IMR-90 (cell line): ENCODE measurements around the gene FITM1.

ENCODE experiments used
- BHLHE40 ChIP-seq: fragments of 150-350 bp; IDR thresholded peaks from 2 replicates; pipeline ENCODE4 v1.6.1; 2016; ENCODE audit warnings: mild to moderate bottlenecking, low read depth, low read length
- CEBPB ChIP-seq: IDR thresholded peaks from 2 replicates; pipeline ENCODE4 v1.6.1; 2012; ENCODE audit warnings: low read depth, low read length, improper control_type of control experiment
- CHD1 ChIP-seq: IDR thresholded peaks from 2 replicates; pipeline ENCODE4 v1.6.1; 2012; ENCODE audit warnings: low read depth, low read length, improper control_type of control experiment
- CTCF ChIP-seq: conservative IDR thresholded peaks from 2 replicates; pipeline ENCODE4 v1.5.1; 2012; ENCODE audit warnings: mild to moderate bottlenecking, low read depth, low read length, improper control_type of control experiment
- FOS ChIP-seq: fragments of 150-350 bp; IDR thresholded peaks from 2 replicates; pipeline ENCODE4 v1.6.1; 2016; ENCODE audit warnings: low read depth, low read length
- POLR2A ChIP-seq: IDR thresholded peaks from 2 replicates; pipeline ENCODE4 v1.6.1; 2012; ENCODE audit warnings: mild to moderate bottlenecking, low read depth, low read length
- RAD21 ChIP-seq: IDR thresholded peaks from 2 replicates; pipeline ENCODE4 v1.6.1; 2012; ENCODE audit warnings: low read length, improper control_type of control experiment
- TF ChIP-seq, protein P1 (sequence below): fragments of 150-350 bp; IDR thresholded peaks from 2 replicates; pipeline ENCODE4 v1.6.1; 2017; ENCODE audit warnings: mild to moderate bottlenecking, antibody characterized with exemption, low read length, low read depth
- TF ChIP-seq, protein P2 (sequence below): fragments of 150-350 bp; IDR thresholded peaks from 2 replicates; pipeline ENCODE4 v1.6.1; 2016; ENCODE audit warnings: low read depth, mild to moderate bottlenecking, low read length, moderate library complexity, borderline replicate concordance

DNA sequence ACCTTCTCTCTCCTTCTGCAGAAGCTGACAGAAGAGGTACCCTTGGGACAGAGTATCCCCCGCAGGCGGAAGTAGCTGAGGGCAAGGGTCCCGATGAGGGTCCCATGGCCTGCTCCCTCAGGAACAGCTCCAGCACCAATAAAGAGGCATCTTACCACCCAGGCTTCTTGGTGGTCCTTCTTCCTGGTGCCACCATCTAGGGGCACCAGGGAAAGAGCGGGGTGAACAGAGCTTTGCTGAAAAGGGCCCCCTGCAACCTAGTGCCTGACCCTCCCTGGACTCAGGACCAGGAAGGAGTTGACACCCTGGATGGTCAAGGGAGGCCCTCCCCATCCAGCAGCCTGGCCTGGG is 30.0 kb downstream of the FITM1 start:
- TF ChIP-seq BHLHE40 (no peak), FOS (no peak), CTCF (no peak), POLR2A (no peak), RAD21 (no peak), CEBPB (no peak), CHD1 (no peak)
- TF ChIP-seq, protein P1, sequence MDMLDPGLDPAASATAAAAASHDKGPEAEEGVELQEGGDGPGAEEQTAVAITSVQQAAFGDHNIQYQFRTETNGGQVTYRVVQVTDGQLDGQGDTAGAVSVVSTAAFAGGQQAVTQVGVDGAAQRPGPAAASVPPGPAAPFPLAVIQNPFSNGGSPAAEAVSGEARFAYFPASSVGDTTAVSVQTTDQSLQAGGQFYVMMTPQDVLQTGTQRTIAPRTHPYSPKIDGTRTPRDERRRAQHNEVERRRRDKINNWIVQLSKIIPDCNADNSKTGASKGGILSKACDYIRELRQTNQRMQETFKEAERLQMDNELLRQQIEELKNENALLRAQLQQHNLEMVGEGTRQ = no peak
- TF ChIP-seq, protein P2, sequence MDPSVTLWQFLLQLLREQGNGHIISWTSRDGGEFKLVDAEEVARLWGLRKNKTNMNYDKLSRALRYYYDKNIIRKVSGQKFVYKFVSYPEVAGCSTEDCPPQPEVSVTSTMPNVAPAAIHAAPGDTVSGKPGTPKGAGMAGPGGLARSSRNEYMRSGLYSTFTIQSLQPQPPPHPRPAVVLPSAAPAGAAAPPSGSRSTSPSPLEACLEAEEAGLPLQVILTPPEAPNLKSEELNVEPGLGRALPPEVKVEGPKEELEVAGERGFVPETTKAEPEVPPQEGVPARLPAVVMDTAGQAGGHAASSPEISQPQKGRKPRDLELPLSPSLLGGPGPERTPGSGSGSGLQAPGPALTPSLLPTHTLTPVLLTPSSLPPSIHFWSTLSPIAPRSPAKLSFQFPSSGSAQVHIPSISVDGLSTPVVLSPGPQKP = no peak
